ENCODE measurements around the gene PARL.
"Not testable (repeated sequence)": the region's sequence is repeated elsewhere in the genome, so short reads cannot be mapped to it uniquely, and the experiment has no call there.

PARL gene

DNA sequence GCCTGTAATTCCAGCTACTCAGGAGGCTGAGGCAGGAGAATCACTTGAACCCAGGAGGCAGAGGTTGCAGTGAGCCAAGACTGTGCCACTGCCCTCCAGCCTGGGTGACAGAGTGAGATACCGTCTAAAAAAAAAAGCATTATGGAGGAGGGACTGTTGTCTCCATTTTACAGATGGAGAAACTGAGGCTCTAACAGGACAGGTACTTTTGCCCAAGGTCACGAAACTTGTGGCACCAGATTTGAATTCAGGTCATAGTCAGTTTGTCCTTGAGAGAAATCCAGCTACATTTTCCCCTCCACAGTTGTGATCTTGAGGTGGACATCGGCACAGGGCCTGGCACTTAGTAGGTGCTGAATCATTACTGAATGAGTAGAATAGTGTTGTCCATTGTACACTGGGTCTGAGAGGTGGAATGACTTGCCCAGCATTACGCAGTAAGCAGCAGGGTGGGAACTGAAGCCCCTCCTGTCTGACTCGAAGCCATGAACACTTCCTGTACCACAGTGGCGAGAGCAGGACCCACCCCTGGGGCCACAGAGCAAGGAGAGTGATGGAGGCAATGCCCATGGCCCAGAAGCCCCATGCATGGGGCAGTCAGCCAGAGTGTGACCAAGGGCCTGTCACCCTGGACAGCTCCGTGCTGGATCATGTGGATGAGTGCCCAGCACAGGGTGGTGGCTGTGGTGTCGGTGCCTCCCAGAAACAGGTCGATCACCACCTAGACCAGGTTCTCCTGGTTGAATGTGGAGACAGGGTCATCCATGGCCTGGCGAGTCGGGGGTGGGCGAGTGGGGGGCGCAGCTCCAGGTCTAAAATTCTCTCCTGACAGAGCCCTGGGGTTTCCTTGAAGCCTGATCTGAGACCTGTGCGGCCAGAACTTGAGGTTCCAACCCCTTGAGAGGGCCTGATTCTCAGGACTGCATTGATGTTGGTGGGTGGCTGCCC lies 20.4 kb upstream of the PARL start:
- DNase-seq (ENCODE audit: low read depth), result no peak

DNA sequence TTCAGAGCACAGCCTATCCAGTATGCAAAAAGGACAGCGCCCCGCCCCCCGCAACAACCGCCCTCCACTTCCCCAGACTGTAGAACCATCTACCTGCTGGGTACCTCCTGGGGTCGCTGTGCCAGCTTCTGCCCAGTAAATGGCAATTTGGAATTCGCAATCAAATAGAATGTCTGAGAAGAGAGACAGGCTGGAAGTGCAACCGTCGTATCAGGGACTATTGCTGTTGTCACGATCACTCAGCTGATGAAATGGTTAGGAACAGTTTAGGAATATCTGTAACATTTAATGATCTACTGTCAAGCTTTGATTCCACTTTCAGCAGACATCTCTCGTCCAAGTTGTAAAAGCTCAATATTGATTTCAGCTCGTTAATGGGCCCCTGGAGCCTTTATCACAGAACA lies 13.3 kb upstream of the PARL start:
- no peak for DNase-seq (ENCODE audit: low read depth)

GRCh38 chr3:183897606-183898005 lies 12.9 kb upstream of the PARL start:
- no peak for DNase-seq (ENCODE audit: low read depth)

DNA sequence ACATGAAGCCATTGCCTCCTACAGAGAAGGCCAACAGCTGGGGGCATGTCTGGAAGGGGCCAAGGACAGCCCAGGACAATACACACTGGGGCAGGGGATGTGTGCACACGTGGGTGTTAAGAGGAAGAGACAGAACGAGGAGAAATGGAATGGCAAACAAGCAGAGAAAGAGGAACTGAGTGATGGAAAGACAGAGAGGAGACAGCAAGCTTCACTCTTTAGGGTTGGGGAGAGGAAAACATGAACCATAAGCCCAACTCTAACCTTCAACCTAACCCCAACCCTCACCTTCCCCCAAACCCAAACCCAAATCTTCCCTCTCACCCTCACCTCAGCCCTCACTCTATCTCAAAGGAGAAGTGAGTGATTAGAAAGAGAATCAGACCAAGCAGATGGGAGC lies 11.9 kb upstream of the PARL start:
- no peak for DNase-seq (ENCODE audit: low read depth)

DNA sequence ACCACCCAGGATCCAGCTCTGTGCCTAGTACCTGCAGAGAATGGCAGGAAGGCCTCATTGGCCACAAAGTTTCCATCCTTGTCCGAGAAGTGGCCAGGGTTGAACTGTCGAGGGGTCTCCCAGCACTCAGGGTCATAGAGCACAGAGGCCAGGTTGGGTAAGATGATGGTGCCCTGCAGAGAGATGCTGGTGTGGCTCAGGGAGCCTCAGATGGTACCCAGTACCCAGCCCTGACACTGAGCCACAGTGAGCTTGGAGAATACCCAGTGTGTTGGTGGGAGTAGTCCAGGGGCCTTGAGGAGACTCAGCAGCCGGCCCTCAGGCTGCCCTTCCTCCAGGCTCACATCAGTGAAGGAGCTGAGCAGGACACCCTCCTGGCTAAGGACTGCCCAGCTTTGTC lies 11.5 kb upstream of the PARL start:
- DNase-seq (ENCODE audit: low read depth), result no peak

- no peak for DNase-seq (ENCODE audit: low read depth)
Observed at GRCh38 chr3:183895774-183896173, 11.1 kb upstream of the PARL start.

- DNase-seq (ENCODE audit: low read depth), result no peak
Observed at GRCh38 chr3:183895296-183895695, 10.6 kb upstream of the PARL start.

DNA sequence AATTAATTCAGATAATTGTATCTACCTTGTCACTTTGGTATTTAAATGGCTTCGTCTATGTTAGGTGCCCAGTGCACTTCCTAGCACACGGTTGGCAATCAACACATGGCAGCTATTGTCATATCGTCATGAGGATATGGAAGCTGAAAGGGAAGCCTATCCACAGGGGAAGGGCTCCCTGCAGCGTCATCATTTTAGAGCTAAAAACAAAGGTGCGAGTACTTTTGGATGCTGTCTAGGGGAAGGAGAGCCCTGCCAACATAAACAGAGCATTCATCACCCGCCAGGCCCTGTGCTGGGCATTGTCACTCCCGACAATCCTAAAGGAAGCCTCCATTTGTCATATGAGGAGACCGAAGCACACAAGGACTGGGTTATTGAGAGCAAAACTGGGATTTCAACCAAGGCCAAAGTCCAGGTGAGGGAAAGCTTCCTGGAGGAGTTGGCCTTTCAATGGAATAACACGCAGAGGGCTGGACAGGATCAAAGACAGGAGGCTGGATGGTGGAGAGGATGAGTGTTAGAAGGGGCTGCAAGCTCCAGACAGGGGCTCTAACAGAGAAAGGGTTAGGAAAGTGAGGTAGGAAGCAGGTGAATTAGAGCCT lies 8.0 kb upstream of the PARL start:
- DNase-seq (ENCODE audit: low read depth), result no peak

GRCh38 chr3:183885766-183886165 lies 1.1 kb upstream of the PARL start:
- DNase-seq (ENCODE audit: low read depth), result no peak

- no peak for DNase-seq (ENCODE audit: low read depth)
Observed at GRCh38 chr3:183884097-183884426, 618 bp downstream of the PARL start.

- DNase-seq (ENCODE audit: low read depth), result no peak
Observed at GRCh38 chr3:183883291-183884096, 1.2 kb downstream of the PARL start.

- no peak for DNase-seq (ENCODE audit: low read depth)
Observed at GRCh38 chr3:183880121-183880520, 4.6 kb downstream of the PARL start.

DNA sequence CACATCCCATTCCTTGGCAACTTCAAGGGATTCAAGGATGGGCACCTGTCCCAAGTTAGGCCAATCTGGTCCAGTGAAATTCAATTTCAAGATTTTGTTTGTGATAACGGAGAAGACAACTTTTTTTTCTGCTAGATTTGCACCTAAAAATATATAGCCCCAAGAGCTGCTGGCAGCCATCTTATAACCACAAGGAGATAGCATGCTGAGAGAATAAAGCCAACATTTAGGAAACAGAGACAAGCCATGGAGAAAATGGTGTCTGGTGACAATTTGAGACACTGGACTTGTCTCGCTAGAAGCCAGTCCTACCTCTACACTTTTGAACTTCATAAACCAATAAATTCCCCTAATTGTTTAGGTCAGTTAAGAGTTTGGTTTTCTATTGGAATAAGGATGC lies 5.4 kb downstream of the PARL start:
- no peak for DNase-seq (ENCODE audit: low read depth)

DNA sequence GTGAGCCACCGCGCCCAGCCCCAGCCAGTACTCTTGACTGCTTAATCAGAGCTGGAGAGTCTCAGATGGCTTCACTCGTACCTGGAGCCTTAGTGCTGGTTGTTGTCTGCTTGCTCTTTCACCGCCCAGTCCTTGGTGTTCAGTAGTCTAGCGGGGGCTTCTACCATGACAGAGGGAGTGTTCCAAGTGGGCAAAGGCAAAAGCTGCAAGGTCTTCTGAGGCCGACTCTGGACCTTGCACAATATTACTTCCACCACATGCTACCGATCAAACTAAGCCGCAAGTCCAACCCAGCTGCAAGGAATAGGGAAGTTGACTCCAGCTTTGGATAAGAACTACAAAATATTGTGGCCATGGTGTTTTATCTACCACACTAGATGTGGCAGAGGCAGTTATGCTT lies 6.6 kb downstream of the PARL start:
- no peak for DNase-seq (ENCODE audit: low read depth)

- not testable (repeated sequence) for DNase-seq (ENCODE audit: low read depth)
Observed at GRCh38 chr3:183877227-183877626, 7.5 kb downstream of the PARL start.

DNA sequence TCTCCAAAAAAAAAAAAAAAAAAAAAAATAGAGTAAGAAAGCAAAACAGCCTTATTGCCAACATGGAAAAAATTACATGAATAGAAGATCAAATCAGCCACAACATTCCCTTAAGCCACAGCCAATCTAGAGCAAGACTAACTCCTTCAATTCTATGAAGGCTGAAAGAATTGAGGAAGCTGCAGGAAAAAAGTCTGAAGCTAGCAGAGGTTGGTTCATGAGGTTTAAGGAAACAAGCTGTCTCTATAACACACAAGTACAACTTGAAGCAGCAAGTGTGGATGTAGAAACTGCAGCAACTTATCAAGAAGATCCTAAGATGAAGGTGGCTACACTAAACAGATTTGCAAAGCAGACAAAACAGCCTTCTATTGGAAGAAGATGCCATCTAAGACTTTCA lies 9.3 kb downstream of the PARL start:
- no peak for DNase-seq (ENCODE audit: low read depth)

GRCh38 chr3:183873914-183874313 lies 10.8 kb downstream of the PARL start:
- DNase-seq (ENCODE audit: low read depth), result no peak

- no peak for DNase-seq (ENCODE audit: low read depth)
Observed at GRCh38 chr3:183871541-183871940, 13.1 kb downstream of the PARL start.

GRCh38 chr3:183870563-183870962 lies 14.1 kb downstream of the PARL start:
- DNase-seq (ENCODE audit: low read depth), result no peak

DNA sequence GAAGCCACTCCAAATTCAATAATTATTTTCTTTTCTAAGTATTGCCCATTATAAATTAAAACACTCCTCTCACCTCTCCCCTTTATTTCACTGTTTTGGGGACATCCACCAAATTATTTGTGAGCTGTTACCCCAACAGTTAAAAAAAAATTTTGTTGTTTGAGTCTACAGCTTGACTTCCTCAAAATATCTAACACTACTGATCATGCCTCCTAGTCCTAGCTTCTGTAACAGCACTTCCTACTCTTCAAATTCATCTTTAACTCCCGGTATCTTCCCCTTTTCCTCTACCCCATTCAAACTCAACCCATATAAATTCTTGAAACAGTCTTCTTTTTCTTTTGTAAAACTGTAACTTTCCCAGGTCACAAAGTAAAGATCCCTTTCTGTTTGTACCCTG lies 15.9 kb downstream of the PARL start:
- DNase-seq (ENCODE audit: low read depth), result no peak

- DNase-seq (ENCODE audit: low read depth), result no peak
Observed at GRCh38 chr3:183862610-183863009, 22.1 kb downstream of the PARL start.

- no peak for DNase-seq (ENCODE audit: low read depth)
Observed at GRCh38 chr3:183857863-183858262, 26.8 kb downstream of the PARL start.
